Measurements from ENCODE around the gene SEMA4D. TPM values are rescaled to one million over a fixed set of nuclear protein-coding genes. Genes with fewer than 3 reads are reported as not detected.

Gene SEMA4D
- total and polyA plus RNA-seq, 2 of the 13 experiments (the other 11 are each of a cell fraction or from before 2014, with no cell fraction given), result 0.13 to 0.16 TPM

DNA sequence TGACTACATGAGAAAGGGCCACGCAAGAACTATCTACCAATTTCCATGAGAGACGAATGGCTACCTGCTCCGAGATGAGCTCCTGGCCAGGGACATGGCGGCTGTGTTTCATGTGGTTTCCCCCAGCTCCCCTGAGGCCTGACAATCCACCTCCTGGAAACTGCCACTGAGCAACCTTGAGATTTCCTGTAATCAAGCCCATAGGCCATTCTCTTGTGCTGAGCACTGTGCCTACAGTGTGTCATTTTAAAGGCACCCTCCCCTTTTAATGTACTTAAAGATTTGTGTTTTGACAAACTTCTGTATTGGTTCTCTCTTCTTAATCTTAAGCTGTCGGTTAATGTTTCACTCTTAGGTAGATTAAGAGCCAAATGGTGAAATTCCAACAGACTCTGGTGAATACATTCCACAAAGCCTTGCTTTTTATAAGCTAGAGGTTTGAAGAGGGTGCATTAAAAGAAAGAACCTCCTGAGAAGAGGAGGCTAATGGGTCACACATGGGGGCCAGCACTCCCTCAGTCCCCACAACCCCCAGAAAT, 107.3 kb downstream of the SEMA4D start:
- H3K36me3 ChIP-seq (replicated peaks in 1 of 2; ENCODE audit: control insufficient read depth in 1 of 2, insufficient read depth in 2 of 2, low read length in 2 of 2), result no peaks in the 10 kb centered on the region
- H3K4me3 ChIP-seq (replicated peaks in 1 of 3; ENCODE audit: insufficient read depth in 1 of 3, low read depth in 2 of 3, low read length in 3 of 3), result no peak overlapping the region
- ATAC-seq, result no peak
- H3K9ac ChIP-seq (ENCODE audit: insufficient read depth, low read depth, low read length), result no peak overlapping the region
- ChIA-PET CTCF (ENCODE audit: low intra/inter-chr PET ratio, low total read pairs) (no interaction called here), POLR2A (no interaction called here)
- no peaks in the 10 kb centered on the region; a peak in 1 of 5 replicates for H3K27me3 ChIP-seq (ENCODE audit: control insufficient read depth in 1 of 2, insufficient read depth in 2 of 2, low read length in 2 of 2)
- TF ChIP-seq, protein P1, sequence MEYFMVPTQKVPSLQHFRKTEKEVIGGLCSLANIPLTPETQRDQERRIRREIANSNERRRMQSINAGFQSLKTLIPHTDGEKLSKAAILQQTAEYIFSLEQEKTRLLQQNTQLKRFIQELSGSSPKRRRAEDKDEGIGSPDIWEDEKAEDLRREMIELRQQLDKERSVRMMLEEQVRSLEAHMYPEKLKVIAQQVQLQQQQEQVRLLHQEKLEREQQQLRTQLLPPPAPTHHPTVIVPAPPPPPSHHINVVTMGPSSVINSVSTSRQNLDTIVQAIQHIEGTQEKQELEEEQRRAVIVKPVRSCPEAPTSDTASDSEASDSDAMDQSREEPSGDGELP (IDR thresholded peaks at IDR 0.05; ENCODE audit: borderline replicate concordance, low read depth), result no peak
- no peak for TF ChIP-seq RORA (CRISPR knock-in tag; IDR thresholded peaks at IDR 0.05)
- TF ChIP-seq ZZZ3 (CRISPR knock-in tag; IDR thresholded peaks at IDR 0.05; ENCODE audit: borderline replicate concordance), result no peak
- TF ChIP-seq ARNTL (CRISPR knock-in tag; IDR thresholded peaks at IDR 0.05), result no peak
- no peak for TF ChIP-seq RCOR2 (CRISPR knock-in tag; IDR thresholded peaks at IDR 0.05)
- TF ChIP-seq ZNF816 (CRISPR knock-in tag; IDR thresholded peaks at IDR 0.05; ENCODE audit: borderline replicate concordance), result no peak
- no peak for TF ChIP-seq ISL2 (CRISPR knock-in tag; IDR thresholded peaks at IDR 0.05)
- no peak for TF ChIP-seq NCOR1 (IDR thresholded peaks at IDR 0.05; ENCODE audit: borderline replicate concordance, low read length)
- TF ChIP-seq ZNF367 (CRISPR knock-in tag; IDR thresholded peaks at IDR 0.05; ENCODE audit: borderline replicate concordance), result no peak
- TF ChIP-seq SYNCRIP (IDR thresholded peaks at IDR 0.05; ENCODE audit: insufficient read depth, low read depth, low read length), result no peak
- no peak overlapping the region for H2AFZ ChIP-seq (ENCODE audit: low read length)
- no peak for DNase-seq (ENCODE audit: low spot score)
- H3K9me3 ChIP-seq (ENCODE audit: low read length), result no peaks in the 10 kb centered on the region
- no TSS peak for BruUV-seq (replicated peaks)
- no peaks in the 10 kb centered on the region for H4K20me1 ChIP-seq (ENCODE audit: insufficient read depth, low read length)
- 76% methylated on average over 3 of the region's 5 CpGs for WGBS (ENCODE audit: low lambda C conversion rate)
- FAIRE-seq, result no peak
- H3K4me2 ChIP-seq (ENCODE audit: low read depth, low read length), result no peak overlapping the region
- in situ Hi-C loops (cut with HindIII; ENCODE audit: extremely low pct_ligation_motif_present, low pct_unique_long_range_greater_than_20kb) (no loop called here), intact Hi-C loops (cut with micrococcal nuclease; ENCODE audit: unreplicated experiment) (no loop called here)
- H3K4me1 ChIP-seq (ENCODE audit: insufficient read depth, low read length), result peaks cover 28% of the 10 kb centered on the region
- no peak overlapping the region for H3K27ac ChIP-seq (ENCODE audit: extremely low read length, insufficient read depth, low read length)
- no peaks in the 10 kb centered on the region for H3K79me2 ChIP-seq (ENCODE audit: insufficient read depth, low read length)
